Subcutaneous abdominal adipose tissue (tissue), 5 donors: ENCODE results near the gene MAGEA11.
"Not testable (repeated sequence)": the region's sequence is repeated elsewhere in the genome, so short reads cannot be mapped to it uniquely, and the experiment has no call there.

Source experiments
- H3K27ac ChIP-seq: one replicate; pipeline ENCODE4 v1.7.0; 2013; ENCODE audit warnings: low read depth, mild to moderate bottlenecking, inconsistent platforms, low read length, moderate library complexity
- H3K27me3 ChIP-seq, 5 donors: one replicate each; pipeline ENCODE4 v1.7.0; 2013; ENCODE audit warnings: low read length in 5 of 5, inconsistent platforms in 1 of 5; ENCODE audit not compliant: control insufficient read depth in 5 of 5, insufficient read depth in 4 of 5
- H3K36me3 ChIP-seq, 5 donors: one replicate each; pipeline ENCODE4 v1.7.0; 2013; ENCODE audit warnings: low read length in 5 of 5; ENCODE audit not compliant: control insufficient read depth in 5 of 5, insufficient read depth in 5 of 5
- H3K4me1 ChIP-seq, 5 donors: one replicate each; pipeline ENCODE4 v1.7.0; 2013; ENCODE audit warnings: low read length in 5 of 5, mild to moderate bottlenecking in 3 of 5, moderate library complexity in 1 of 5; ENCODE audit not compliant: control insufficient read depth in 5 of 5, insufficient read depth in 5 of 5
- H3K4me3 ChIP-seq, 5 donors: one replicate each; pipeline ENCODE4 v1.7.0; 2013; ENCODE audit warnings: low read length in 5 of 5, low read depth in 1 of 5
- H3K9ac ChIP-seq, 5 donors: one replicate each; pipeline ENCODE4 v1.7.0; 2013; ENCODE audit warnings: low read length in 5 of 5, mild to moderate bottlenecking in 4 of 5, moderate library complexity in 3 of 5
- H3K9me3 ChIP-seq, 5 donors: one replicate each; pipeline ENCODE4 v1.7.0; 2013; ENCODE audit warnings: low read length in 5 of 5; ENCODE audit not compliant: control insufficient read depth in 5 of 5
- donor health status: healthy.
- donor health status: healthy.
- donor health status: healthy.
- donor health status: healthy.
- donor health status: healthy.

Gene MAGEA11

DNA sequence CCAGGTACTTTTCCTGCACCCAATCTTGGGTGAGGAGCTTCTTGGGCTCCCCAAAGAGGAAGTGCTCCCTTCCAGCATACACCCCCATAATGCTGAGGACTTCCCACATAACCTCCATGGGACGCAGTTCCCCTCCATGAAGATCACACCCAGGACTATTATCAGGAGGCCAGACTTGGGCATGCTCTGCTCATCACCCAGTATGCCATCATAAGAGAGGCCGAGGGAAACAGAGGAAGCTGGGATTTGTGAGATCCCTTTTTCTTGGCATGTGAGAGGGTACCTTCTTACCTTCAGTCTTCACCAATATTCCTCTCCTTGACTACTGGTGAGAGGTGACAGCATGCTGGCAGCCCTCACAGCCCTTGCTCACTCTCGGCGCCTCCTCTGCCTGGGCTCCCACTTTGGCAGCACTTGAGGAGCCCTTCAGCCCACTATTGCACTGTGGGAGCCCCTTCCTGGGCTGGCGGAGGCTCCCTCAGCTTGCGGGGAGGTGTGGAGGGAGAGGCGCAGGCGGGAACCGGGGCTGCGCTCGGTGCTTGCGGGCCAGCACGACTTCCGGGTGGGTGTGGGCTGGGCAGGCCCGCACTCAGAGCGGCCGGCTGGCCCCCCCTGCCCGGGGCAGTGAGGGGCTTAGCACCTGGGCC, 46.3 kb downstream of the MAGEA11 start:
- H3K9me3 ChIP-seq = peaks cover 0 to 2% (median 0%) of the 10 kb centered on the region in 5 donors
- no peaks in the 10 kb centered on the region for H3K36me3 ChIP-seq
- H3K4me1 ChIP-seq = no peaks in the 10 kb centered on the region
- H3K4me3 ChIP-seq = no peak overlapping the region
- H3K27ac ChIP-seq = no peak overlapping the region
- H3K27me3 ChIP-seq = peaks cover 0 to 16% (median 3%) of the 10 kb centered on the region in 5 donors
- H3K9ac ChIP-seq = no peak overlapping the region

DNA sequence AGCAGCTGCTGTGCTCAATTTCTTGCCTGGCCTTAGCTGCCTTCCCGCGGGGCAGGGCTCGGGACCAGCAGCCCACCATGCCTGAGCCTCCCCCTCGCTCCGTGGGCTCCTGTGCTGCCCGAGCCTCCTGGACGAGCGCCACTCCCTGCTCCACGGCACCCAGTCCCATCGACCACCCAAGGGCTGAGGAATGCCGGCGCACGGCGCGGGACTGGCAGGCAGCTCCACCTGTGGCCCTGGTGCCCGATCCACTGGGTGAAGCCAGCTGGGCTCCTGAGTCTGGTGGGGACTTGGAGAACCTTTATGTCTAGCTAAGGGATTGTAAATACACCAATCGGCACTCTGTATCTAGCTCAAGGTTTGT, 46.8 kb downstream of the MAGEA11 start:
- not testable (repeated sequence) for H3K27ac ChIP-seq, H3K9ac ChIP-seq, H3K4me3 ChIP-seq, H3K9me3 ChIP-seq, H3K4me1 ChIP-seq, H3K36me3 ChIP-seq
- H3K27me3 ChIP-seq = peaks cover 0 to 16% (median 3%) of the 10 kb centered on the region in 5 donors

DNA sequence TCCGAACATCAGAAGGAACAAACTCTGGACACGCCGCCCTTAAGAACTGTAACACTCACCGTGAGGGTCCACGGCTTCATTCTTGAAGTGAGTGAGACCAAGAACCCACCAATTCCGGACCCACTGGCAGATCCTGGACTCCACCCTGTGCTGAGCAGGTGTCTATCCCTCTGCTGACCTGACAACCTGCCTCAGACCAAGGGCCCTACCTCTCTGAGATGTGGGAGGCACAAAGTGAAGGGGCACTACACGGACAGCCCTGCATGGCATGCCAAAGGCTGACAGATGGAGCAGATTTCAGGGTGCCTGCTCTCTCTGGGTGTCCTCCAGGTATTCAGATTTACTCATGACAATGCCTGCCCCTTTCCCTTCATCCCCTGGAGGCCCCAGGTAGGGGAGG, 48.0 kb downstream of the MAGEA11 start:
- Histone ChIP-seq H3K9ac (no peak overlapping the region), H3K4me3 (no peak overlapping the region)

DNA sequence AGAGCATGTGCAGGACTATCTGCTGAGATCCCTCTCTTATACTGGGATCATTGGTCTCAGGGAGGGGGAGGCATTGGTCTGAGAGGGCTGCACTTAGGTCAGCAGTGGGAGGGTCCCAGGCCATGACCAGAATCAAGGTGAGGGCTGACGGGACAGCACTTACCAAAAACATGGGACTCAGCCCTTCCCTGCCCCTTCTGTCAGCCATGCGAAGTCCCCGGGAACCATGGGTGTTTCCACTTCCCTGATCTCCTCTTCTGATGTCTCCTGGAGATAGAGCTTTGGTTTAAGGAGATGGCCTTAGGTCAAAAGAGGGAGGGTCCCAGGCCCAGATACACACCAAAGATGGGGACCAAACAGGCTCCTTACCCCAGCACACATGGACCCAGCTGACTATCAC, 49.1 kb downstream of the MAGEA11 start:
- Histone ChIP-seq H3K27ac (no peak overlapping the region), H3K9ac (no peak overlapping the region), H3K9me3 (peaks cover 0 to 2% (median 0%) of the 10 kb centered on the region in 5 donors), H3K4me1 (no peaks in the 10 kb centered on the region), H3K4me3 (no peak overlapping the region), H3K36me3 (no peaks in the 10 kb centered on the region), H3K27me3 (peaks cover 0 to 16% (median 3%) of the 10 kb centered on the region in 5 donors)

More for the DNA sequence above, 48.0 kb downstream of the MAGEA11 start:
- Histone ChIP-seq H3K27ac (no peak overlapping the region), H3K27me3 (peaks cover 0 to 16% (median 3%) of the 10 kb centered on the region in 5 donors), H3K36me3 (no peaks in the 10 kb centered on the region), H3K4me1 (no peaks in the 10 kb centered on the region), H3K9me3 (peaks cover 0 to 2% (median 0%) of the 10 kb centered on the region in 5 donors)

GRCh38 chrX:149761858-149762674, 50.2 kb downstream of the MAGEA11 start:
- H3K4me1 ChIP-seq, H3K4me3 ChIP-seq, H3K27ac ChIP-seq, H3K36me3 ChIP-seq, H3K9me3 ChIP-seq, H3K9ac ChIP-seq: not testable (repeated sequence)
- H3K27me3 ChIP-seq = peaks cover 0 to 16% (median 2%) of the 10 kb centered on the region in 5 donors

GRCh38 chrX:149762696-149763614, 51.1 kb downstream of the MAGEA11 start:
- H3K4me1 ChIP-seq = no peaks in the 10 kb centered on the region
- H3K9ac ChIP-seq = no peak overlapping the region
- H3K36me3 ChIP-seq = no peaks in the 10 kb centered on the region
- H3K27me3 ChIP-seq = peaks cover 0 to 12% (median 0%) of the 10 kb centered on the region in 5 donors
- H3K27ac ChIP-seq = no peak overlapping the region
- H3K4me3 ChIP-seq = no peak overlapping the region
- H3K9me3 ChIP-seq = peaks cover 0 to 2% (median 0%) of the 10 kb centered on the region in 5 donors
